Pancreas (tissue), 10 donors: ENCODE data around the gene RAB29. TPM values are rescaled to one million over a fixed set of nuclear protein-coding genes. Genes with fewer than 3 reads are reported as not detected.

Experiments
- ATAC-seq, 4 donors: fragments of 200-7000 bp; cut with Tn5 transposase; one replicate each; pipeline versions ENCODE4 v1.8.0 to v1.9.1; 2020; ENCODE audit warnings: mild to moderate bottlenecking in 4 of 4, moderate library complexity in 4 of 4
- DNase-seq, 6 donors: peaks; one replicate each; pipeline ENCODE4 v3.0.0-alpha.2; 2020
- FAIRE-seq: peaks from 2 replicates; lab custom pipeline; 2012; peaks lifted over from hg19 to GRCh38; lab: Jason Lieb, UNC
- H3K27ac ChIP-seq, 4 donors: fragments of 200-600 bp; sonication (generic); 1 replicate in 3 of 4; 2 replicates in 1 of 4; pipeline versions ENCODE4 v1.5.0 to v1.8.0; 2020
- H3K27me3 ChIP-seq, 4 donors: fragments of 200-600 bp; one replicate each; pipeline ENCODE4 v1.8.0; 2021
- H3K36me3 ChIP-seq, 3 donors: fragments of 200-600 bp; sonication (generic) in 1 of 3; one replicate each; pipeline versions ENCODE4 v1.5.0 to v1.8.0; 2020 to 2021
- H3K4me1 ChIP-seq, 3 donors: fragments of 200-600 bp; one replicate each; pipeline ENCODE4 v1.8.0; 2021
- H3K4me3 ChIP-seq, 4 donors: fragments of 200-600 bp; sonication (generic) in 2 of 4; one replicate each; pipeline versions ENCODE4 v1.5.0 to v1.8.0; 2020 to 2021
- H3K9me3 ChIP-seq, 4 donors: fragments of 200-600 bp; one replicate each; pipeline ENCODE4 v1.8.0; 2021
- CTCF ChIP-seq, 4 donors: fragments of 200-600 bp; sonication (generic) in 3 of 4; IDR thresholded peaks; one replicate each; pipeline versions ENCODE4 v1.5.0 to v1.8.0; 2021; ENCODE audit warnings: antibody characterized with exemption in 4 of 4
- WGBS, 2 donors: extraction: QIAGEN DNeasy Blood & Tissue Kit; methylation state at CpG; one replicate each; pipeline ENCODE4 v1.1.7; 2013; 5-methylcytosine and 5-hydroxymethylcytosine counted together
- intact Hi-C, 3 donors: fragments of 100-400 bp; cut with DNase I; formaldehyde crosslinking; loops; one replicate each; pipeline versions ENCODE4 v1.11.1 to v1.14.2; 2022
- polyA plus RNA-seq, 2 donors: library from polyadenylated mRNA; stranded (reverse); fragments of 200-250 nt; gene quantifications; one replicate each; pipeline ENCODE4 v1.2.3, GENCODE V29; 2013
- total RNA-seq, 6 donors: library from RNA; stranded (reverse); fragmentation: NEBNext Ultra II Directional in 4 of 6; extraction: Animal tissue kit (Norgen Biotek cat#: 25700) in 4 of 6; gene quantifications; one replicate each; pipeline versions ENCODE4 v1.2.1 to v1.2.4, GENCODE V29; 2021 to 2023
- donor health status: healthy with polysubstance abuse.
- donor health status: DM: no; HTN: no; CAD: no; lungs with moderate emphysema.
- donor health status: DM: no; HTN: no; CAD: no.
- donor health status: control.
- donor health status: control.
- donor health status: Bipolar disorder and iron deficiency.
- donor health status: DM: yes; HTN: yes; CAD: no.
- donor health status: DM: no; HTN: no; CAD: no.
- donor health status: DM: no; HTN: no; CAD: no.
- donor health status: DM: yes; HTN: yes; CAD: no.

The RAB29 gene
- total and polyA plus RNA-seq, 8 donors: 5.4 to 12.2 (median 7.0) TPM

GRCh38 chr1:205787287-205787916 is 12.1 kb upstream of the RAB29 start:
- H3K36me3 ChIP-seq: peaks cover 0 to 23% (median 0%) of the 10 kb centered on the region in 3 donors
- no peaks in the 10 kb centered on the region for H3K9me3 ChIP-seq
- H3K27me3 ChIP-seq: no peaks in the 10 kb centered on the region
- TF ChIP-seq CTCF (IDR thresholded peaks at IDR 0.05): no peak
- no peak for ATAC-seq
- intact Hi-C loops: no loop called here
- no peak for DNase-seq
- no peaks in the 10 kb centered on the region for H3K4me1 ChIP-seq
- no peak overlapping the region for H3K27ac ChIP-seq
- FAIRE-seq: no peak
- no peak overlapping the region for H3K4me3 ChIP-seq
- 53 to 65% methylated on average over 10 of the region's 10 CpGs for WGBS, 2 donors

GRCh38 chr1:205786601-205787000 is 11.3 kb upstream of the RAB29 start:
- no peak for FAIRE-seq
- no peak overlapping the region for H3K27ac ChIP-seq
- no peak for DNase-seq
- no peaks in the 10 kb centered on the region for H3K27me3 ChIP-seq
- intact Hi-C loops: no loop called here
- H3K4me1 ChIP-seq: no peaks in the 10 kb centered on the region
- H3K4me3 ChIP-seq: no peak overlapping the region
- no peak for ATAC-seq
- H3K9me3 ChIP-seq: no peaks in the 10 kb centered on the region
- no peak for TF ChIP-seq CTCF (IDR thresholded peaks at IDR 0.05)
- H3K36me3 ChIP-seq: peaks cover 0 to 16% (median 0%) of the 10 kb centered on the region in 3 donors
- 58% methylated on average over 4 of the region's 4 CpGs for WGBS, 2 donors

GRCh38 chr1:205785446-205785845 is 10.2 kb upstream of the RAB29 start:
- Histone ChIP-seq H3K27me3 (no peaks in the 10 kb centered on the region), H3K4me3 (no peak overlapping the region), H3K4me1 (no peaks in the 10 kb centered on the region), H3K9me3 (no peaks in the 10 kb centered on the region), H3K27ac (no peak overlapping the region), H3K36me3 (peaks cover 0 to 6% (median 0%) of the 10 kb centered on the region in 3 donors)
- 77 to 78% methylated on average over 9 of the region's 9 CpGs for WGBS, 2 donors
- no peak for DNase-seq
- intact Hi-C loops: no loop called here
- no peak for TF ChIP-seq CTCF (IDR thresholded peaks at IDR 0.05)
- no peak for ATAC-seq
- no peak for FAIRE-seq

- Histone ChIP-seq H3K36me3 (no peaks in the 10 kb centered on the region), H3K9me3 (no peaks in the 10 kb centered on the region), H3K4me1 (no peaks in the 10 kb centered on the region), H3K27ac (no peak overlapping the region), H3K27me3 (no peaks in the 10 kb centered on the region), H3K4me3 (no peak overlapping the region)
- FAIRE-seq: no peak
- intact Hi-C loops: no loop called here
- TF ChIP-seq CTCF (IDR thresholded peaks at IDR 0.05): no peak
- ATAC-seq: no peak
- no peak for DNase-seq
- 69 to 70% methylated on average over 4 of the region's 4 CpGs for WGBS, 2 donors
Observed at GRCh38 chr1:205783904-205784303, 8.6 kb upstream of the RAB29 start.

GRCh38 chr1:205783433-205783795 is 8.1 kb upstream of the RAB29 start:
- TF ChIP-seq CTCF (IDR thresholded peaks at IDR 0.05): no peak
- ATAC-seq: no peak

More at GRCh38 chr1:205783433-205783795, 8.1 kb upstream of the RAB29 start:
- FAIRE-seq (no peak), DNase-seq (no peak)
- H3K4me3 ChIP-seq: no peak overlapping the region
- H3K27ac ChIP-seq: no peak overlapping the region
- H3K9me3 ChIP-seq: no peaks in the 10 kb centered on the region
- H3K36me3 ChIP-seq: no peaks in the 10 kb centered on the region
- H3K27me3 ChIP-seq: no peaks in the 10 kb centered on the region
- intact Hi-C loops: no loop called here
- no peaks in the 10 kb centered on the region for H3K4me1 ChIP-seq
